GM10248 (cell line): ENCODE measurements around the gene IFT80.
"Not testable (repeated sequence)": the region's sequence is repeated elsewhere in the genome, so short reads cannot be mapped to it uniquely, and the experiment has no call there.

Source experiments
- CTCF ChIA-PET: fragments of 300-600 bp; sonication (Branson Sonifier 250); formaldehyde crosslinking; extraction: SDS; loops from one replicate; lab custom pipeline; 2021; ENCODE audit warnings: antibody characterized with exemption; lab: Yijun Ruan, JAX
- POLR2A ChIA-PET: fragments of 350-650 bp; sonication (Branson Sonifier 250); formaldehyde crosslinking; extraction: SDS; loops from one replicate; lab custom pipeline; 2020; ENCODE audit warnings: antibody characterized with exemption; lab: Yijun Ruan, JAX
- DNase-seq: peaks from one replicate; pipeline ENCODE4 v3.0.0; 2012; ENCODE audit errors: extremely low spot score
- TF ChIP-seq, protein P1 (sequence below): IDR thresholded peaks from 2 replicates; pipeline ENCODE4 v1.5.1; 2012; ENCODE audit warnings: mild to moderate bottlenecking, low read depth; ENCODE audit errors: extremely low read depth, missing control alignments, control extremely low read depth

Gene IFT80

DNA sequence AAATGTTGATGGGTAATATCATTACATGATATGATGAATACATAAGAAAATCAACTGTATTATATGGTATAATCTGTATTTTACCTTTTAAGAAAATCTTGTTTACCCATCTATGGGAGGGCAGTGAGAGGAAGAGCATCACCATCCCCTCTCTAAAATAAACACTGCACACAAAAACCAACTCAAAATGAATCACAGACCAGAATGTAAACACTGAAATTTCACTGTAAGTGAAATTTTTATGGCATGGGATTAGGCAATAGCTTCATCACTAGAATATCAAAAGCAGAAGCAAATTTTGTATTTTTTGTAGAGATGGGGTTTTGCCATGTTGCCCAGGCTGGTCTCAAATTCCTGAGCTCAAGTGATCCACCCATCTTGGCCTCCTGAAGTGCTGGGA lies 26.2 kb downstream of the IFT80 start:
- CTCF ChIA-PET: no interaction called here
- TF ChIP-seq, protein P1, sequence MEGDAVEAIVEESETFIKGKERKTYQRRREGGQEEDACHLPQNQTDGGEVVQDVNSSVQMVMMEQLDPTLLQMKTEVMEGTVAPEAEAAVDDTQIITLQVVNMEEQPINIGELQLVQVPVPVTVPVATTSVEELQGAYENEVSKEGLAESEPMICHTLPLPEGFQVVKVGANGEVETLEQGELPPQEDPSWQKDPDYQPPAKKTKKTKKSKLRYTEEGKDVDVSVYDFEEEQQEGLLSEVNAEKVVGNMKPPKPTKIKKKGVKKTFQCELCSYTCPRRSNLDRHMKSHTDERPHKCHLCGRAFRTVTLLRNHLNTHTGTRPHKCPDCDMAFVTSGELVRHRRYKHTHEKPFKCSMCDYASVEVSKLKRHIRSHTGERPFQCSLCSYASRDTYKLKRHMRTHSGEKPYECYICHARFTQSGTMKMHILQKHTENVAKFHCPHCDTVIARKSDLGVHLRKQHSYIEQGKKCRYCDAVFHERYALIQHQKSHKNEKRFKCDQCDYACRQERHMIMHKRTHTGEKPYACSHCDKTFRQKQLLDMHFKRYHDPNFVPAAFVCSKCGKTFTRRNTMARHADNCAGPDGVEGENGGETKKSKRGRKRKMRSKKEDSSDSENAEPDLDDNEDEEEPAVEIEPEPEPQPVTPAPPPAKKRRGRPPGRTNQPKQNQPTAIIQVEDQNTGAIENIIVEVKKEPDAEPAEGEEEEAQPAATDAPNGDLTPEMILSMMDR: no peak
- POLR2A ChIA-PET: no interaction called here
- DNase-seq: no peak

DNA sequence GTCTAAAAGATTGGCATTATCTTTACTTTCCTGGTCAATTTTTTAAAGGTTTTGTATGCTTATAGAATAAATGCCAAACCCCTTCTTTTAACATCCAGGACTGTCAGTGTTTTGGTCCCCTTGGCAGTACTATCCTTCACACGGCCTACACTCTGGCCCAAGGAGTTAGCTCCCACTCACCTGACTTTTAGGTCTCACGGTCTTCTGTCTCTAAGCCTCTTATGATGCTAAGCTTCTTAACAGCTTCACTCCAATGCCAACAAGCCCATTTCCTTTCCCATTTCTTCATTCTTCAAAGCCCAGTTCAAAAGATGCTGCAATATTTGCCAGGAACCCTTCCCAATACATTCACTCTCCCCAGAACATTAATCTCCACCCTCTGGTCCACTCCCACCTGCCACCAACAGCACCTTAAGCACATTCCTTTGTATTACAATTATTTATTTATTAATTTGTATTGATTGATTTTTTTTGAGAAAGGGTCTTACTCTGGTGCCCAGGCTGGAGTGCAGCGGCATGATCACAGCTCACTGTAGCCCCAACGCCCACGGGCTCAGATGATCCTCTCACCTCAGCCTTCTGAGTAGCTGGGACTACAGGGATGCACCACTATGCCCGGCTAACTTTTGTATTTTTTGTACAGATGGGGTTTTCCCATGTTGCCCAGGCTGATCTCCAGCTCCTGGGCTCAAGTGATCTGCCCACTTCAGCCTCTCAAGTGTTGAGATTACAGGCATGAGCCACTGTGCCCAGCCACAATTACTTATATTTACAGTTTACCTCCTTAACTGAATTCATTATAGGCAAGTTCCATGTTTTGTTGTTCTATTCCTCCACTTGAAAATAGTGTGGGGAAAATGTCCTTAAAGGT lies 27.8 kb downstream of the IFT80 start:
- ChIA-PET POLR2A (no interaction called here), CTCF (interaction anchor here (1.2 to 1.4 kb wide), 3 partner anchors 10 to 42 kb away, joined by 3 to 5 read pairs (median 4); no protein-coding TSS in a partner anchor)
- TF ChIP-seq, protein P1: no peak
- DNase-seq: no peak

DNA sequence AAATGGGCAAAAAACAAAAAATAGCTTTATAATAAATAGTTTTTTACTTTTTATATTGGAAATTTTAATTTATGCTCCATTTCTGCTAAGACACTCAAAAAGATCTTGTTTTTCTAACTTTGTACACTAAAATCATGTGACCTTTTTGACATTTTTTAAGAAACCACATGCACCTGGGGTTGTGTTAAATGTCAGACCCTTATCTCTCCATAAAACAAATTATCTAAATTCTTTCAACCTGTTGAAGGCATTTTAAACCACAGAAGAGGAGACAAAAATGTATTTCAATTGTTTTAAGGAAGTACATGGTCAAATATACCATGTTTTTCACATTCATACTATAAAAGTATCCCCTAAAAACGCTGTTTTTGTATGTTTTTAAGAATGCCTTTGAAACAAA lies 29.2 kb downstream of the IFT80 start:
- TF ChIP-seq, protein P1: no peak
- CTCF ChIA-PET: interaction anchor here (0.9 to 1.4 kb wide), 4 partner anchors 10 to 552 kb away, joined by 3 to 4 read pairs (median 3); no protein-coding TSS in a partner anchor
- POLR2A ChIA-PET: no interaction called here
- no peak for DNase-seq

DNA sequence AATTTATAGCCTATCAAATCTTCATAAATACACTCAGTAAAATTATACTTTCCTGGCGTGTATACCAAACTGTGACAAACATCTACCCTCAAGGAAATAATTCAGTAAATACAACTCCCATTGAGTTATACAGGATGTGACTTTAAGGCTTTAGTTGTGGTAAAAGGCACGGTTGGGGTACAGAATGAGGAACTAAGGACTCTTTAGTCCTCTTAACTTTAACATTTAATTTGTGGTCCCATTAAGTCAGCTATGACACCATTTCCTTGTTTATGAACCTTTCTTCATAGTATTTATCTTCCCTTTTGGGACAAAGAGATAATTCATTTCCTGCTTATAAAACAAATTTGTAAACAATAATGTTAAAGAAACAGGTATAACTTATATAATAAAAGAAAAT lies 30.2 kb downstream of the IFT80 start:
- DNase-seq: no peak
- ChIA-PET CTCF (interaction anchor here (0.7 to 1.4 kb wide), 3 partner anchors 11 to 381 kb away, joined by 3 to 4 read pairs (median 3); no protein-coding TSS in a partner anchor), POLR2A (no interaction called here)
- TF ChIP-seq, protein P1: no peak

DNA sequence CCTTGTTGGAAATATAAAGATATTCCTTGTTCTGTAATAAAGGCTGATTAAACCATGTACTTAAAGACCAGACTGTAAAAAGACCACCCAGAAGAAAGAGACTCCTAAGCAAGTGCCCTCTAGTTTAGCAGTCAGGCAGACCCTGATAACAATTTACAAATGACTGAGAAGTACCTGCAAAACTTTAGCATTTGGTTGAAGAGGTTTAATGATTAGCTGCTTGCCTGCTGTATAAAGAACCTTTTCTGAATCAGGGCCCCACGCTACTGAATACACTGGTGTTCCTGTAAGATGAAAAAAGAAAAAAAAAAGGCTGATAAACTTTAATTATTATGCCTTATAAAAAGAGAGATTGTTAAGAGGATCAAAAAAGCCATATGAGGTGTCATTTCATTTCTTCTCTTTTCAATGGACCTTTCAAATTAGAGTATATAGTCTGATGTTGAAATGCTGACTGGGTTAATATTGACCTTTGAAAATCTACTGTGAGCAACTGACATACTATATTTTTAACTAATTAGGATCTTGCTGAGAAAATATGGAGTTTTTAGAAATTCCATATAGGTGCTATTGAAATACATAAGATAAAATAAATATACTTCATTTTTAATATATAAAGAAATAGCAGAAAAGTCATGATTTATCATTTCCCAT lies 33.0 kb downstream of the IFT80 start:
- ChIA-PET CTCF (no interaction called here), POLR2A (no interaction called here)
- no peak for DNase-seq
- TF ChIP-seq, protein P1: no peak

DNA sequence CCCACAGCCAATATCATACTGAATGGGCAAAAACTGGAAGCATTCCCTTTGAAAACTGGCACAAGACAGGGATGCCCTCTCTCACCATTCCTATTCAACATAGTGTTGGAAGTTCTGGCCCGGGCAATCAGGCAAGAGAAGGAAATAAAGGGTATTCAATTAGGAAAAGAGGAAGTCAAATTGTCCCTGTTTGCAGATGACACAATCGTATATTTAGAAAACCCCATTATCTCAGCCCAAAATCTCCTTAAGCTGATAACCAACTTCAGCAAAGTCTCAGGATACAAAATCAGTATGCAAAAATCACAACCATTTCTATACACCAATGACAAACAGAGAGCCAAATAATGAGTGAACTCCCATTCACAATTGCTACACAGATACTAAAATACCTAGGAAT lies 36.1 kb downstream of the IFT80 start:
- CTCF ChIA-PET: interaction anchor here (1.2 kb wide), 1 partner anchor 27 kb away, joined by 3 read pairs; no protein-coding TSS in a partner anchor
- DNase-seq, POLR2A ChIA-PET: not testable (repeated sequence)
